T47D (cell line): ENCODE measurements around the gene IGLL5.

Experiments used
- DNase-seq, 2 experiments: peaks; one replicate each; pipeline versions ENCODE4 v3.0.0 to v3.0.0-alpha.2; 2011 to 2012; ENCODE audit warnings: low read depth in 1 of 2, low spot score in 1 of 2
- JUND ChIP-seq: IDR thresholded peaks from 2 replicates; pipeline ENCODE4 v1.6.1; 2012; ENCODE audit warnings: low read depth
- in situ Hi-C: cut with HindIII; loops from 2 replicates; pipeline ENCODE4 v1.10.0; 2016; ENCODE audit warnings: low sequenced_read_pairs, low pct_unique_long_range_greater_than_20kb

IGLL5 gene

DNA sequence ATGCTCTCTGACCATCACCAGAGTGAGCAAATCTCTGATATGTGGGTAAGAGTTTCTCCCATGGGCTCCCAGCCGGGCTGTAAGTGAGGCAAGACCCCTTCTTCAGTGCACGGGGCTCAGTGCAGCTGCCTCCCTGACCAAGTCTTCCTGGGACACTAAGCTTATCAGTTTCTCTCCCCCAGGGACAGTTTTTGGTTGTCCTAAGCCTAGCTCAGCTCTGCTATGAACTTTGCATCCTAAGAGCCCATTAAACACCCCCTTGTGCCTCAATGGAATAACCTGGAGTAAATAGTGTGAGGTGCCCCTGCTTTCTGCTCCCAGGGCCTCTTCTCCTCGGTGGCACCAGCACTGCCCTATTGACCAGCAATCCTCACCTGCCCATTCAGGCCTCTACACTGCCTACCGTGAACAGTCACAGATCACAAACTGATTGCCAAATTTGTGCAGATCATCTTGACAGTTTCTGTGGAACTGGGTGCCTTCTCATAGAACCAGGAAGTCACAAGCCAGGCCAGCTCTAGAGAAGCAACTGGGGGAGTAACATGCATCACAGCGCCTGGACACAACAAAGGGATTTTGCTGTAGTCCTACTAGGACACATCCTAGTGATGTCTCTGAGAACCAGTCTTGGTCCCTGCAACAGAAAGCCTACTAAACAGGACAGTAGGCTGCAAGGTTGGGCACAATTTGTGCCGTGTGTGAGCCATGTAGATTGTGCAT is 19.5 kb upstream of the IGLL5 start:
- no peak for TF ChIP-seq JUND
- DNase-seq = no peak
- in situ Hi-C loops = no loop called here

DNA sequence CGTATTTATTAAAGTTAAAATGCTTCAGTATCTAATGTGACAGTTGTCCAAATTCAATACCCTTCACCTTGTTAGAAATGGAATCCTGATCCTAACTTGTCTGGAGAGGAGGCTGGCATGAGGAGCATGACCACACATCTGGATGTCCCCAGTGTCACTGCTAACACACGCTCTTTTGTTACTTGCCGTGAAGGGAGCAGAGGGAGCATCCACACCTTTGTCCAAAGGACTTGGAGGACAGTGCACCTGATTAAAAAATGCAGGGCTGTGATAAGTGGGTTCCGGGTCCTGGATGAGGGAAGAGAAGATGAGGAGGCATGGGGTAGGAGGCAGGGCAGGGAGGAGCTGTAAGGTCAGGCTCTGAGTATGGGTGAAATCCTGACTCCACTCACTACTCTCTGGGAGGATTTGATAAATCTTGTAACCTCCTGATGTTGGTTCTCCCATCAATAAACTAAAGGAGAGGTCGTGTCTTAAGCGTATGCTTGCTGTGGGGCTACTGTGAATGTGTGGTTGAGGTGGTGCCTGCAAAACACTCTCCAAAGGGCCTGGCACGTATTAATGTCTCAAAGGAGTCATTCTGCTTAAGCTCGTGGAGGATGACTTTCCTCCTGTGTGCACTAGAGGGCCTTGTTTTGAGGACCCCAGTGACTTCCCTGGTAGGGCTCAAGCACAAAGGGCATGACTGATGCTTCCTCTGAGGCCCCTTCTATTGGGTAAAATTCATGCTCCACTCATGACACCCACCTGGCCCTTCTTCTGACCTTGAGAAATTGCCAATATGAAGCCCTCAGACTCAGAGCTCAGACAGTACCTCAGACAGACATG is 16.8 kb upstream of the IGLL5 start:
- in situ Hi-C loops = no loop called here
- no peak for DNase-seq
- no peak for TF ChIP-seq JUND

DNA sequence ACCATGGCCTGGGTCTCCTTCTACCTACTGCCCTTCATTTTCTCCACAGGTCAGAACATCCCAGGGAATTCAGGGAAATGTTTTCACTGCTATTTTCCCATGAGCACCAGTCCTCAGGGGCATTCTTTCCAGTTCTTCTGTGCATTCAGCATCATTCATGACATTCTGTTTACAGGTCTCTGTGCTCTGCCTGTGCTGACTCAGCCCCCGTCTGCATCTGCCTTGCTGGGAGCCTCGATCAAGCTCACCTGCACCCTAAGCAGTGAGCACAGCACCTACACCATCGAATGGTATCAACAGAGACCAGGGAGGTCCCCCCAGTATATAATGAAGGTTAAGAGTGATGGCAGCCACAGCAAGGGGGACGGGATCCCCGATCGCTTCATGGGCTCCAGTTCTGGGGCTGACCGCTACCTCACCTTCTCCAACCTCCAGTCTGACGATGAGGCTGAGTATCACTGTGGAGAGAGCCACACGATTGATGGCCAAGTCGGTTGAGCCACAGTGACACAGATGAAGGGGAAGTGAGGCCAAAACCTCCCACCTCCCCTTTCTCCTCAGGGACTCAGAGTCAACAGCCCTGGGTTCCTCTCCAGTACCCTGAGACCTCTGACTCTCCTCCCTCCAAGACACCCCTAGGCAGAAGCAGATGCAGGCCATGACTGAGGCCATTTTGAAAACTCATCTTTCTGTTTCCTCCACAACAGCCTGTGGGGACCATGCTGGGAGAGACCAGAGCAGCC is 15.9 kb upstream of the IGLL5 start:
- TF ChIP-seq JUND = no peak
- DNase-seq = no peak
- in situ Hi-C loops = no loop called here

DNA sequence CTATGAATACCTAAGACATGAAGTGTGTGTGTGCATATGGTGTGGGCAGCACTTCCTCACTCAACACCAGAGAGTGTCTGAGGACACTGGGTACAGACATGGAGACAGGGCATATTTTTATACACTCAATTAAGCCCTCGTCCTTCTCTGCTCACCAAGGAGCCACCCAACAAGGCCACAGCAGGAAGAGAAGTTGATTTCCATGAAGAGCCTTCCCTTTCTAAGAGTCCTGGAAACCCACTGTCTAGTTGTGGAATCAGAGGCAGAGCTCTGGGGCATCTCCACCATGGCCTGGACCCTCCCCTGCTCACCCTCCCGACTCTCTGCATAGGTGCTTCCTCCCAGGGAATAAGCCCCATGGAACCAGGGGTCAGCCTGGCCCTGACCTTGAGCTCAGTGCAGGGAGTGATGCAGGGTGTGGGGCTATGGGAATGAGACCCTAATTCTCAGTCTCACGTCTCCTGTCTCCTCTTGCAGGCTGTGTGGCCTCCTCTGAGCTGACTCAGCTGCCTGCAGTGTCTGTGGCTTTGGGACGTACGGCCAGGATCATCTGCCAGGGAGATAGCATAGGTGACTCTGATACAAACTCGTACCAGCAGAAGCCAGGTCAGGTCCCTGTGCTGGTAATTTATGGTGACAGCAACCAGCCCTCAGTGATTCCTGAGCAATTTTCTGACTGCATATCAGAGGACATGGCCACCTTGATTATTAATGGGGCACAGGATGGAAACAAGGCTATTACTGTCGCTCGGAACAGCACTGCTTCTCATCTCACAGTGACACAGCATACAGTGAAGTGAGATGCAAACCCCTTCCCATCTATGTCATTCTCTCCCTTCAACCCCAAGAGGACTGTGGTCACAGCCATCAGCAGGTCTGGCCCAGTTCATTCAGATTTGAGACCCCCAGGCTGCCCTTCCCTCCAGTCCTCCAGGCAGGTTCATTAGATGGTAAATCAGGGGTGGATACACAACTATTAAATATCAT is 14.6 kb upstream of the IGLL5 start:
- no peak for DNase-seq
- no peak for TF ChIP-seq JUND
- in situ Hi-C loops = no loop called here

DNA sequence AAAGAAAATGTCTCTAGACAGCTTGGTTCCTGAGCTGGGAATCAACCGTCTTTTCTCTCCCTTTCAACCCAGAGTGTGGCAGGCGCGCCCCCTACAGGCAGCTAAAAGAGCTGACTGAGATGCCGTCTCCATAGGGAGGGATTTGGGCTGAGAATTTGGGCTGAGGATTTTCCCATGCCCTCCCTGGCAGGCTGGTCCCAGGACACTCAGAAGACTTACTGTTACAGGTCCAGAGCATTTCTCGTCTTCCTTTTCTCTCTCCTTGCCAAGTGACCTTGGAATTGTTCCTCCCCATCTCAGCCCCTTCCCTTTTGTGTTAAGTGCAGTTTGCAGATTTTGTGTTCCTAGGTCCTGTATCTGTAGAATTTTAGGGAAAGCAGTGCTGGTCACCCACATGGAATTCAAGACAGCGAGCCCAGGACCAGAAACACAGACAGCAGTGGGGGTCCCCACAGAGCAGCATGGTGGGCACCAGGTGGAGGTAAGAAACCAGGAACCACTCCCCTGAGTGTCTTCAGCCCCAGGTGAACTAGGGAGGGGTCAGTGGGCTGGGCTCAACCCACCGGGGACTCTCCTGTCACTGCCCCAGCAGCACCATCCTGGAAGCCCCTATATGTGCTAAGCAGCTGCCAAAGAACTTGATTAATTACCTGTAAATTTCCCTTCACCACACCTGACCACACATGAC is 9.9 kb upstream of the IGLL5 start:
- in situ Hi-C loops = no loop called here
- TF ChIP-seq JUND = no peak
- peak; percentile 56 to 69 for DNase-seq

DNA sequence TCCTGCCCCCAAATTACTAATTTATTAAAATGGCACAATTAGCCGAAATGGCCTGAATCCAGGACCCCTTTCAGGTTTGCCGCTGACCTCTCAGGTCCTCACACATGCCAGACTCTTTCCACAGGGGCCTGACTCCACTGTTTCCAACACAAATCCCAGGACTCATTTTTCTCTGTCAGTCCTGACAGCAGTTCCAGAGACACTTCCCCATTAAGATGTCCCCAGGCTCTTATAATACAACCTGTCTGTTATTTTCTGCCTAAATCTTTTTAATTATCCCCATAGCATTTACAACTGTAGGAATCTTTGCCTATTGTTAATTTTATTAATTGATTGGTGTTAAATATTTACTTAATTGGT is 9.4 kb upstream of the IGLL5 start:
- in situ Hi-C loops = no loop called here
- TF ChIP-seq JUND = no peak
- no peak for DNase-seq

DNA sequence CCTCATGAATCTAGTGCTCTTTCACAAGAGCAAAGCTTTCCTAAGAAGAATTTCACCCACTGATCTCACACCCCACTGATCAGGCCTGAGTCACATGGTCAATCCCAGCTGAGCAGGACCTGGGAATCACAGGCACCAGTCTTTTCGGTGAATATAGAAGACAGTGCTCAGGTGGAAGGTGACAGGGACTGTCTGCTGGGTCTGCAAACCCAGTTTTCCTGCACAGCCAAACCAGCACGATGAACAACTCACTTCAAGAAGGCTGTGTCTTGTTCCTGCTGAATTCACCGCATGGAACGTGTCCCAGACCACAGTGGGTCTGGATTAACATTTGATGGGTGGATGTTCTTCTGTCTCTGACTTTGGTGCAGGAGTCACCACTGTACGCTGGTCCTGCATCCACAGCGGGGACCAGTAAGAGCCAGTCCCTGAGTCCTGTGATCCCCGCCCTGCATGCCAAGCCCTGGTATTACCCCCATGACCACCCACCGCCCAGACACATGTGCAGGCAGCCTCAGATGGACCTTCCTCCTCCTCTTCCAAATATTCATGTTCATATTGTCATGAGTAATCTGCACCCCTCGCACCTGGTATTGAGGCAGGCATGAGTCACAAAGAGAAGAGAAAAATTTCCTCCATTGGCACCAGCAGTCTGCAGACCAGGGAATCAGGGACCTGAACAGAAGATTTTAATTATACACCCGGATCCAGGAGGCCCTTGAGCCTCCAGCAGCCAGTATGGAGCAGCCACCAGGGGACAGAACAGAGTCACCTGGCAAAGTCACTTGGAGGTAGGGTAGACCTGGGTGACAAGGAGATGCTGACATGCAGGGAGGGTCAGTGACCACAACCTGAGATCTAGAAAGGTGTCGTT is 8.6 kb upstream of the IGLL5 start:
- in situ Hi-C loops = no loop called here

DNA sequence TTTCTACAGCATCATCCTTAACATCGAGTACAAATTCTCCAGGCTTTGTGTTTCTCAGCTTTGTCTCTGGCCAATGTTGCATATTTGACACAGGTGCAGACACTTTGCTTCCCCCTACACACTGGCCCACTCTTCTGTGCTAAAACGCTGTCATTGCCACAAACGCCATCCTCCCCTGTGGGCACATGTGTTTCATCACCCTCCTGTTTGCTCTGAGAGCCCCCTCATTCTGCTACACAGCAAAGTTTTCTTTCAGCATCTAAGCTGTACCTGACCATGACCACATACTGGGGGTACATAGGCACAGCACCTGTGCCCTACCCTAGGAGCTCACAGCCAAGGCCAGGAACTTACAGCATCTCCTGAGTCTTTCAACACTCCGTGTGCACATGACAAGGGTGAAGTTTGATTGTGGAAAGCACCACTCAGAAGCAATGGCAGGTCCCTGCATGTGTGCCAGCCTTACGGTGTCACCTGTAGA is 7.9 kb upstream of the IGLL5 start:
- in situ Hi-C loops = no loop called here
- TF ChIP-seq JUND = no peak
- DNase-seq = no peak

More for the DNA sequence above, 8.6 kb upstream of the IGLL5 start:
- no peak for DNase-seq
- no peak for TF ChIP-seq JUND

DNA sequence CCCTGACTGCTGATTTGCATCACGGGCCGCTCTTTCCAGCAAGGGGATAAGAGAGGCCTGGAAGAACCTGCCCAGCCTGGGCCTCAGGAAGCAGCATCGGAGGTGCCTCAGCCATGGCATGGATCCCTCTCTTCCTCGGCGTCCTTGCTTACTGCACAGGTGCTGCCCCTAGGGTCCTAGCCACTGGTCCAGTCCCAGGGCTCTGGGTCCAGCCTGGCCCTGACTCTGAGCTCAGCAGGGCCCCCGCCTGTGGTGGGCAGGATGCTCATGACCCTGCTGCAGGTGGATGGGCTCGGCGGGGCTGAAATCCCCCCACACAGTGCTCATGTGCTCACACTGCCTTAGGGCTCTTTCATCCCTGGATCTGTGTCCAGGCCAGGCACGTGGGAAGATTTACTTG is 7.0 kb upstream of the IGLL5 start:
- TF ChIP-seq JUND = no peak
- in situ Hi-C loops = no loop called here
- DNase-seq = no peak

DNA sequence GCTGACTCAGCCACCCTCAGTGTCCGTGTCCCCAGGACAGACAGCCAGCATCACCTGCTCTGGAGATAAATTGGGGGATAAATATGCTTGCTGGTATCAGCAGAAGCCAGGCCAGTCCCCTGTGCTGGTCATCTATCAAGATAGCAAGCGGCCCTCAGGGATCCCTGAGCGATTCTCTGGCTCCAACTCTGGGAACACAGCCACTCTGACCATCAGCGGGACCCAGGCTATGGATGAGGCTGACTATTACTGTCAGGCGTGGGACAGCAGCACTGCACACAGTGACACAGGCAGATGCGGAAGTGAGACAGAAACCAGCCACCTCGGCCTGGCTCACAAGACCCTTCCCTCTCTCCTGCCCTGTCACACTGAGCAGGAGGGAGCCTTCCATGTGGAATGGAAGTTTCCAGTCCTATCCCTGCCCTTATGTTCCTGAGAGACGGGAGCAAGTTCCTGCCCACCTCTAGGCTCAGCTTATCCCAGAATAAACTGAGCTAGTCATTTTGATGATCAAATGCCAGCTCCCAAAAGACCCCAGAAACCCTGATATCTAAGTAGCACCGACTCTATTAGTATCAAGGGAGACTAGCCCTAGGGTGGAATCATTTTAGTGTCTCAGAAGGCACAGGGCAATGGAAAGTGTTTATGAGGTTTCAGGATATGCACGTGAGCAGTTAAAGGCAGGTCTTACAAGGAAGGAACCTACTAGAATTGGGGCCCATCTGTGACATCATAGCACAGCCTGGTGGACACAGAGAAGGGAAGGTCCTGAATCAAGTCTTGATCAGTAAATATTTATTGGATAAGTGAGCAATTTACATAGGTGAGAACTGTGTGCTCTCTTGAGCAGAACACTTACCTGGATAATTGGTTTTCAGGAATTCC is 6.3 kb upstream of the IGLL5 start:
- TF ChIP-seq JUND = no peak
- peak in 1 of 2 experiments; percentile 41 for DNase-seq
- in situ Hi-C loops = no loop called here
